SK-MEL-5 (cell line): ENCODE data around the gene SOWAHC. TPM values are rescaled to one million over a fixed set of nuclear protein-coding genes. Genes with fewer than 3 reads are reported as not detected.
A peak's percentile ranks its signal among the peaks of the same experiment; 100 is the strongest.
"Not testable (repeated sequence)": the region's sequence is repeated elsewhere in the genome, so short reads cannot be mapped to it uniquely, and the experiment has no call there.

Source experiments
- DNase-seq: peaks from one replicate; pipeline ENCODE4 v3.0.0-alpha.2; 2016; ENCODE audit warnings: low read depth, low spot score
- in situ Hi-C: cut with HindIII; loops from 2 replicates; pipeline ENCODE4 v1.10.0; 2016; ENCODE audit warnings: low sequenced_read_pairs, high pct_unique_total_duplicates, low pct_unique_long_range_greater_than_20kb
- total RNA-seq: library from RNA; depleted of rRNA; stranded (reverse); fragments of >200 nt; shearing (Covaris generic); gene quantifications from 2 replicates; pipeline ENCODE4 v1.2.3, GENCODE V29; 2014

Gene SOWAHC
- total RNA-seq, 1 experiment from 2014 or later = 8.6 TPM

- peak; percentile 50 for DNase-seq
Measured at GRCh38 chr2:109613081-109613921, 863 bp upstream of the SOWAHC start.

DNA sequence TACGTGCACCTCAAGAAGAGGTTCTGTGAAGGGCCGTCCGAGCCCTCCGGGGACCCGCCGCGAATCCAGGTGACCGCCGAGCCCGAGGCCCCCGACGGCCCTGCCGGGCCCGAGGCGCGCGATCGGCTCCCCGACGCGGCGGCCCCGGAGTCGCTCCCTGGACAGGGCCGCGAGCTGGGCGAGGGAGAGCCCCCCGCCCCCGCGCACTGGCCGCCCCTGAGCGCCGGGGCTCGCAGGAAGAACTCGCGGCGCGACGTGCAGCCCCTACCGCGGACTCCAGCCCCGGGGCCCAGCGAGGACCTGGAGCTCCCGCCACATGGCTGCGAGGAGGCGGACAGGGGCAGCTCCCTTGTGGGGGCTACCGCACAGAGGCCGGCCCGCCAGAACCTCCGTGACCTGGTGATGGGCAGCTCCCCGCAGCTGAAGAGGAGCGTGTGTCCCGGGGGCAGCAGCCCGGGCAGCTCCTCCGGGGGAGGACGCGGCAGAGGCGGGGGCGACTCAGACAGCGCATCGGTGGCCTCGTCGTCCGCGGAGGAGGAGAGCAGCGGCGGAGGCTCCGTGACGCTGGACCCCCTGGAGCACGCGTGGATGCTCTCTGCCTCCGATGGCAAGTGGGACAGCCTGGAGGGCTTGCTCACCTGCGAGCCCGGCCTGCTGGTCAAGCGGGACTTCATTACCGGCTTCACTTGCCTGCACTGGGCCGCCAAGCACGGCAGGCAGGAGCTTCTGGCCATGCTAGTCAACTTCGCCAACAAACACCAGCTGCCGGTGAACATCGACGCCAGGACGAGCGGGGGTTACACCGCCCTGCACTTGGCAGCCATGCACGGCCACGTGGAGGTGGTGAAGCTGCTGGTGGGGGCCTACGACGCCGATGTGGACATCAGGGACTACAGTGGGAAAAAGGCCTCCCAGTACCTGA, 812 bp downstream of the SOWAHC start:
- in situ Hi-C loops = no loop called here
- no peak for DNase-seq

More at GRCh38 chr2:109613081-109613921, 863 bp upstream of the SOWAHC start:
- in situ Hi-C loops = no loop called here

DNA sequence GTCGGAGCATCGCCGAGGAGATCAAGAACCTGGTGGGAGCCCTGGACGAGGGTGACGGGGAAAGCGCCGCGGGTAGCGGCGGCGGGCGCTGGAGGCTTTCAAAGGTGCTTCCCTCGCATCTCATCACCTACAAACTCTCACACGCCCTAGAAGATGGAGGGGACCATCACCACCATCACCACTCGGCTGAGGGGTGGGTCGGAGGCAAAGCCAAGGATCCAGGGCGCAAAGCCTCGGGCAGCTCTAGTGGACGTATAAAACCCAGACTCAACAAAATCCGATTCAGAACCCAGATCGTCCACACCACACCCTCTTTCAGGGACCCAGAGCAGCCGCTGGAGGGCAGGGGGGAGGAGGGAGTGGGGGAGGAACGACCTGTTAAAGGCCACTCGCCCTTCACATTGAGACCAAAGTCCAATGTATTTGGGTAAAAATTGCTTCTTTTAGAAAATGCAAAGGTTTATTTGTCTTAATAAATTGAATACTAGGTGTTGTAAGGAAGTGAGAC, 1.5 kb downstream of the SOWAHC start:
- DNase-seq = no peak
- in situ Hi-C loops = no loop called here

DNA sequence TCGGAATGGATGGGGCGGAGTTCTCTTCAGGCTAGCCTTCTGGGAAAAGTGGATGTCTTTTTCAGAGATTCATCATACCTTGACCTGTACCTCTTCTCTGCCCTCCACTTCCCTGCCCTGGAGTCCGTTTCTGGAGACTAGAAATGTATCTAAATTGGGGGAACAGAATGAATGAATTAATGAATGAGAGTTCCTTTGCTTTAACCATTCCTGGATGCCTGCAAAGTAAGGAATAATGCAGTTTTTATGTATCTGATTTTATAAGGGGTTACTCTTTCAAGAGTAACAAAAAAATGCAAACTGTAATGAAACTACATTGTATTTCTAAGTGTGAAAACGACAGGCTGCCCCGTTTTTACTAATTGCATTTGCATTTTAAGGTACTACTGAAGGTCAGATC, 2.0 kb downstream of the SOWAHC start:
- no peak for DNase-seq
- in situ Hi-C loops = no loop called here

DNA sequence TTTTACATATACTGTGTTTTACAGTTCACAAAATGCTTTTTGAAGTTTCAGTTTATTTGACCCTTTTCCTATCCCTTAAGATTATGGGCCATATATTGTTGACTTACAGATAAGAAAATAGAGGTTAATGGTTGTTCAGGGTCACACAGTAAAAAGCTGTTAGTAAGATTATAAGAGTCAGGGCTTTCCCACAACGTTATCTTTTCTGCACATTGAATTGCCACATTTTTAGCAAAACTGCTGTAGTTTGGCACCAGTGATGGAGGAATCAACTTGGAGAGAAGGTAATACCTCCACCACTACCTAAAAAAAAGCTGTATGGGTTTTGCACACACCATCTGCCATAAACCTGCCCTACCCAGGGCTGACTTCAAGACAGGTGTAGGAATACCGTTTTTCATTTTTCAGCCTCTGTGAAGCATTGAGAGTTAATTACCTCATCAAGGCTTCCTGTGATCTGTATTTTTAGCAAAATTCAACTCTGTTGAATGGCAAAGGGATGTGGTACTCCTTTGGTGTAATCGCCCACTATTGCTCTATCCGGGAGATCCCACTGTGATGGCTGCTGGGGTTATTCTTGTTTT, 5.0 kb downstream of the SOWAHC start:
- no peak for DNase-seq
- in situ Hi-C loops = no loop called here

- DNase-seq = no peak
- in situ Hi-C loops = no loop called here
Measured at GRCh38 chr2:109623297-109623696, 9.1 kb downstream of the SOWAHC start.

DNA sequence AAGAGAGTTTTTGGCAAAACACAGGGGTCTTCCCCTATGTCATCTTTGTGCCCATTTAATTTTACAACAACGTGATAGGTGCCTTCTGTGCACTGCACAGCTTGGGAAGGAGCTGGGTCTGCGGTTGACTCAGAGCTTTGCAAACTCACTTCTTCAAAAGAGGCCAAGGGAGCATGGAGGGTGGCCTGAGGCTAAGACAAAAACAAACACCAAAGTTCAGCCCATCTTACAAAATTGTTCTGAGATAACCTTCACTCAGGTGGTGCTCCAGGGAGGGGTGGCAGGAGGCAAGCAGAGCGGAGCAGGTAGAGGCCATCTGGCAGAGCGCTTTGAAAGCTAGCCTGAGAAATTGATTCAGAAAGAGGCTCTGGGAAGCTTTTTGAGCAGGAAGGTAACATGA, 9.8 kb downstream of the SOWAHC start:
- in situ Hi-C loops = no loop called here
- DNase-seq = no peak

- no peak for DNase-seq
- in situ Hi-C loops = no loop called here
Measured at GRCh38 chr2:109624339-109624738, 10.2 kb downstream of the SOWAHC start.

DNA sequence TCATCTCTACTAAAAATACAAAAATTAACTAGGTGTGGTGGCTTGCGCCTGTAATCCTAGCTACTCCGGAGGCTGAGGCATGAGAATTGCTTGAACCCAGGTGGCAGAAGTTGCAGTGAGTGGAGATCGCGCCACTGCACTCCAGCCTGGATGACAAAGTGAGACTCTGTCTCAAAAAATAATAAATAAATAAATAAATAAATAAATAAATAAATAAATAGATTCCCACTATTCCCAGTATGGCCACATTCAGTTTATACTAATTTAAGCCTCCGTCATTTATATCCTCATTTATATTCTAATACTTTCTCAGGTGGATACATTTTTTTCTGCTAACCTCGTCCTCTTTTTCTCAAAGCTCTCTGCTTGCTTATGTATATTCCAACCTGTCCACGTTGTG, 14.2 kb downstream of the SOWAHC start:
- DNase-seq, in situ Hi-C loops: not testable (repeated sequence)

GRCh38 chr2:109629867-109630266, 15.7 kb downstream of the SOWAHC start:
- in situ Hi-C loops = no loop called here
- DNase-seq = no peak

DNA sequence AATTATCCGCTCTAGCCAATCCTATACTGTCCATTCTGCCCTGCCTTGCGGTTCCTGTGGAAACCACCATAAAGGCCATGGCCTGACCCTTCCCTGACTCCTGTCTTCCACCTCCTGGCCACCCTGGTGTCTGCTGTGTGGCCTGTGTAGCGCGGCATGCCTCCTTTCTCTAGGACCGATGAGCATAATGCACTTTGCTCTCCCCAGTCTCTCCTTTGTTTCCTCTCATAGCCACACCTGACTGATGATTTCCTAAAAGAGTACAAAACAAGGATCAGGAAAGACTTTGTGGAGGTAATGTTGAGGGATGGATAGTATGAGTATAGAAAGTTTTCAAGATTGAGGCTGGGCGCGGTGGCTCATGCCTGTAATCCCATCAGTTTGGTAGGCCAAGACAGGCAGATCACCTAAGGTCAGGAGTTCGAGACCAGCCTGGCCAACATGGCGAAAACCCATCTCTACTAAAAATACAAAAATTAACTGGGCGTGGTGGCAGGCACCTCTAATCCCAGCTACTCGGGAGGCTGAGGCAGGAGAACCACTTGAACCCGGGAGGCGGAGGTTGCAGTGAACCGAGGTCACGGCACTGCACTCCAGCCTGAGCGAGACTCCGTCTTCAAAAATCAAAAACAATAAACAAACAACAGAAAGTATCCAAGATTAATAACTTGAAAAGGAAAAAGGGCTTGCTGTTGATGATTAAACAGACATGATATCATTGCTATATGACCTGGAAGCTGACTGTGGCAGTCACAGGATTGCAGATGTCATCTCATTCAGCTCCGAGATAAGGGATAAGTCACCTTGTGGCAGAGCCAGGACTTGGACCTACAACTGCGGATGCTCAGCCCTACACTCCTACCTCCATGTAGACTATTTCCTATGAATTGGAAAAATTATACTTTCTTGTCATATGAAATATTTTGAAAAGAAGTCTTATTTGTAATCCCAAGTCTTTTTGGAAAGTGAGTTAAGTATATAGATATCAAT, 16.6 kb downstream of the SOWAHC start:
- in situ Hi-C loops = no loop called here
- DNase-seq = no peak

- DNase-seq = no peak
- in situ Hi-C loops = no loop called here
Measured at GRCh38 chr2:109631741-109632140, 17.6 kb downstream of the SOWAHC start.

DNA sequence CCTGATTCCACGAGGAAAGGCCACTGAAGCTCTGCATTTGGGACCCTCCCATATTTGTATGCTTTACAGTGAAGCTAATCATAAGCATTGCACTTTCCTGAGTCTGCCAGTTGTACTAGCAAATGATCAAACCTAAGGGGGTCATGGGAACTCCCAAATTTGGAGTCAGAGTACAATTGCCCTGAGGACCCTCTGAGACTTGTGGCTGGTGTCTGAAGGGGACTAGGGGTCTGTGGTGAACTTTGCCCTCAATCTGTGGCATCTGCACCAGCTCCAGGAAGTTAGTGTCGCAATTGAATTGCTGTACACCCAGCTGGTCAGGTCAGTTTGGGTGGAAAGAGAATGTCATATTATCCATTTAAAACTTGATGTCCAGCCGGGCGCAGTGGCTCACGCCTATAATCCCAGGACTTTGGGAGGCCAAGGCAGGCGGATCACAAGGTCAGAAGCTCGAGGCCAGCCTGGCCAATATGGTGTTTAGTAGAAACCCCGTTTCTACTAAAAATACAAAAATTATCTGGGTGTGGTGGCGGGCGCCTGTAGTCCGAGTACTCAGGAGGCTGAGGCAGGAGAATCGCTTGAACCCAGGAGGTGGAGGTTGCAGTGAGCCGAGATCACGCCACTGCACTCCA, 18.1 kb downstream of the SOWAHC start:
- in situ Hi-C loops = no loop called here
- no peak for DNase-seq

DNA sequence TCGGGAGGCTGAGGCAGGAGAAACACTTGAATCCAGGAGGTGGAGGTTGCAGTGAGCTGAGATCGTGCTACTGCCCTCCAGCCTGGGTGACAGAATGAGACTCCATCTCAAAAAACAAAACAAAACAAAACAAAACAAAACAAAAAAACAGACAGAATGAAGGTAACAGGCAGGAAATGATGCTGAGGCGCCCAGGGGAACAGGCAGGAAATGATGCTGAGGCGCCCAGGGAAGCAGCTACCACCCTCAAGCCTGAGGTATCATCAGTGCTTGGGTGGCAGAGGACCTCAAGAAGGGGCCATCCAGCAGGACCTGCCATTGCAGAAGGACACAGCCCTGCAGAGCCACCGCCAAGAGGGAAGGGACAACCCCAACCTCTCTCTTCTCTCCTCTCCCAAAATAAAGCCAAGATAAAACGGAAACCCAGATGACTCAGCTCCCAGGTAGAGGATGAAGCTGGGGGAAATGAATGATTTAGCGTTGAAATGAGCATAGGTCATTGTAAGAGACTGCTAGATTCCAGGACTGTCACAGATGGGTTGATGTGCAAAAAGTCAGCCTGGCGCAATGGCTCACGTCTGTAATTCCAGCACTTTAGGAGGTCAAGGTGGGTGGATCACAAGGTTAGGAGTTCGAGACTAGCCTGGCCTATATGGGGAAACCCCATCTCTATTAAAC, 19.3 kb downstream of the SOWAHC start:
- in situ Hi-C loops = no loop called here
- DNase-seq = no peak

GRCh38 chr2:109635426-109636304, 21.5 kb downstream of the SOWAHC start:
- DNase-seq = no peak
- in situ Hi-C loops = no loop called here
